HG03196 (cell line): ENCODE data around the gene RREB1.

ENCODE experiments used
- ATAC-seq: cut with Tn5 transposase; IDR thresholded peaks from one replicate; pipeline ENCODE4 v1.9.1; 2021; ENCODE audit not compliant: unreplicated experiment

The RREB1 gene

DNA sequence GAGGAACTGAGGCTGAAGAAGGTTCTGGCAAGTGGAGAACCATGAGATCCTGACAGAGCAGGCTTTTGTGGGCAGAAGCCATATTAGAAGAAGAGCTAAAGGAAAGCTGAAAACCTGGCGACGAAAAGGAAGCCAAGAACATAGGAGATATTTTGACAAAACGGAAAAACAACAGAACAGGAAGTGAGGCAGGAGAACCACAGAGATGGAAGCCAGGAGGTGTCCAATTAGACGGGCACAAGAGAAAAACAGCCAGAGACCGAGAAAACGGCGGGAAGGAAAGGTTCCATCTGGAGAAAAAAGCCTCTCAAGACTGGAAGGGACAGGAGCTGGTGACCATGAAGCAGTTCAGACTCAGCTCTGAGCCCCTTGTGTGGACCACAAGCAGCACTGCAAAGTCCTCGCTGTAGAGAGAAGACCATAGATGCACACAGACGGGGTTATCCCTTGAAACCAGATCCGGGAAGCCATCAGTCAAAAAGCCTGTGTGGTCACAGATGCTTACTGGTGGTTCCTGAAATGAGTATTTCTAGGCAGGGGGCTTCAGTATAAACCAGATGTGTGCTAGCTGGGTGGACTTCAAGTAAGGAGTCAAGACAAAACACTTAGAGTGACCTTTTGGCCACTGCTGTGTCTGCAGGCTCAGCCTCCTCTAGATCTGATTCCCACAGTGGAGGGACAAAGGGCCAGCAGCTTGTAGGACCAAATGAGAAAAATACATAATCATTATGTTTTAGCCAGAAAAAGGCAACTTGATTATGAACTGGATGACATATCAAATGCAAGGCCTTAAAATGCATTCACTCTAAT lies 174.5 kb downstream of the RREB1 start:
- ATAC-seq = no peak

DNA sequence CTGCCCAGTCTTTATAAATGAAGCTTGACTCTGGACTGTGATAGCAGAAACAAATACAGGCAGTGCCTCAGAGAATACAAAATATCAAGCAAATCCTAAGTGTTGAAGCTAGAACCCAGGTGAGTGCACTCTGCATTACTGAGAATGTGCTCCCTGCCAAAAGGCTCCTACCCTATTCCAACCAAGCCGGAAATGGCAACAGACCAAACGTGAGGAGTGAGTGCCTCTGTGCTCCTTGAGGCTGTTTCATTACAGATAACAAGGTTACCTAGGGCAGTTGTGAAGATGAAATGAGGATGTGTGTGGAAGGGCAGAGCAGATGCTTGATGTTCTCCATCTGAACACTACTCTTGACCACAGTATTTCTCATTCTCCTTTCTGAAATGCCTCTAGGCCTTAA lies 175.9 kb downstream of the RREB1 start:
- no peak for ATAC-seq

- ATAC-seq = no peak
Measured at GRCh38 chr6:7285416-7285815, 177.7 kb downstream of the RREB1 start.

DNA sequence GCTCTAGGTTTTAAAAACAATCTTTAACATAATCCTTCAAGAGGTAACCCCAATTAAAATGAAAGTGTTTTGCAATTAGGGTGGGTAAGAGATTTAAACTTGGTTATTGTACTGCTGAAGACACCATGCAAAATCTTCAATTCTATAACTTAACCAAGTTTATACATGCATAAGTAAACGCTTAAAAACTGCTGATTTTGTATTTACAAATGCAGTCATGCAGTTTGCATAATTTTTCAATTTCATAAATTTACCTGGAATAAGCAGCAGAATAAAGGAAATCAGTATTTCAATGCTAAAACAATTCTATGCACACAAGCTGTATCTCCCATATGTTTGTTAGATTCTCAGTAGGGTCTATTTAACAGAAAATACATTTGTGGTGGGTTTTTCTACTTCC lies 182.3 kb downstream of the RREB1 start:
- no peak for ATAC-seq

DNA sequence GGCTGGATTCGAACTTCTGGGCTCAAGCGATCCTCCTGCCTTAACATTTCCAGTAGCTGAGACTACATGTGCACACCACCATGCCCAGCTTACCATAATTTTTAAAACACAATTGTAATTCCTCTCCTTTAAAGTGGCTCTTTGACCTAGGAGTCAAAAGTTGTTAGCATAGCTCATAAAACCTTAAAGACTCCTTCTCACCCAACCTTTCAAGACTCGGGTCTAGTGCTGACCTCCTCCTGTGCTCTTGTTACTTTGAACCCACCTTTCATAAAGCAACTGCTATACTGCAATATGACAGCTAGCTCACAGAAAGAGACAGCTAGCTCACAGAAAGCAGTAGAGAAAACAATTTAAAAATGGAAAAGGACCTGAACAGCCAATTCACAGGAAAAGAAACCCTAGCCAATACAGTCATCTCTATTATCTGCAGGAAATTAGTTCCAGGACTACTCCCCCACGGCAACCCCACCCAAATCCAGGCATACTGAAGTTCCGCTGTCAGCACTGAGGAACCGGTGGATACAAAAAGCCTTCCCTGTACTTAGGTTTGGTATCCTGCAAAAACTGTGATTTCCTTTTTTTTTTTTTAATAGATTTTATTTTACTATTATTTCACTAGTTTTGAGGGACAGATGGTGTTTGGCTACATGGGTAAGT lies 185.0 kb downstream of the RREB1 start:
- no peak for ATAC-seq

DNA sequence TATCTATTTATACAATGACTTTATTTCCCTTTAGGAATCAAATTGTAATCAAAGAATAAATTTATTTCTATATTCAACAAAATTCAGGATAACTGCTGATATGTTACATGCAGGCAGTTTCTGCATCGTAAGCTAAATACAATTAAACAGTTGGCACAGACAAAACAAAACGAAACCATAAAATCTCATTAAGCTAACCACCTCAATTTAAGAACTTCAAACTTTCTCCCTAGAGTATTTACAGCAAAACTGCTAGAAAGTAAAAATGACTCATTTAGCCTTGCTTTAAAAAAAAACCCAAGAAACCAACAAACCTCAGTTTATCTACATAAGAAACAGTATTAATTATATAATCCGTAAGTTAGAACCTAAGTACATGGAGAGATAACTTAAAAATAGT lies 188.2 kb downstream of the RREB1 start:
- ATAC-seq = no peak

- ATAC-seq = no peak
Measured at GRCh38 chr6:7296602-7297001, 188.8 kb downstream of the RREB1 start.

DNA sequence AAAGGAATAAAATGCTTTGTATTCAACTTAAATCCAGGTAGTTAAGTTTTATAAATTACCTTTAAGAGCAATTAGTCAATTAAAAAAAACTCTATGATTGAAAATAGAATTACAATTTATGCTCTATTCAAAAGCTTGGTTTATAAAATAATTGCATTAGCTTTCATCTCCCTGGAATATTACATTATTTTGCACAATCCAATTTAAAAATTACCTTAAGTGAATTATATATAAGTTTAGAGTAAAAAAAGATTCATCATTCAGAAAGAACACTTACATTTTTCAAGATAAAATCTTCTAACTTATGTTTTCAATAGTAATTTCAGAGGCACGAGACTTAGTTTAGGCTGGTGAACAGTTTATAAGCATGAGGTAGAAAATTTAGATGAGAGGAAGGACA lies 190.4 kb downstream of the RREB1 start:
- no peak for ATAC-seq

DNA sequence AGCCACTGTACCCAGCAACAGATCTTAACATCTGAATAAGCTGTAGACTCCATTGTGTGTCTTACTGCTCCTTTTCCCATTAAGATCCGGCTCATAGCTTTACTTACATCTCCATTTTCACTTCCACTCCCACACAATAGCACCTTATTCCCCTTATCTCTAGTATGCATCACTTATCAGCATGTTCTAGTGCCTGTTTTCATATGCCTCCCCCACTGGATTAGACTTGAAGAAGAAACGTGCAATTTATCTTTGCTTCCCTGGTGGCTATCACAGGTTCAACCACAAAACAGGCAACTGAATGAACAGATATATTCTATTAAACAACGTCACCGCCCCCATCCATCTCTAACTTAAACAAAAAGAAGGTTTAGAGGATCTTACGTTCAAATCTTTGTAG lies 193.2 kb downstream of the RREB1 start:
- ATAC-seq = no peak
